ENCODE results near the gene KRT15. TPM values are rescaled to one million over a fixed set of nuclear protein-coding genes. Genes with fewer than 3 reads are reported as not detected.

Gene KRT15
- total and polyA plus RNA-seq, 10 of the 15 experiments (the other 5 are each of a cell fraction or from before 2014, with no cell fraction given): 0.06 to 0.17 TPM; not detected in 8

DNA sequence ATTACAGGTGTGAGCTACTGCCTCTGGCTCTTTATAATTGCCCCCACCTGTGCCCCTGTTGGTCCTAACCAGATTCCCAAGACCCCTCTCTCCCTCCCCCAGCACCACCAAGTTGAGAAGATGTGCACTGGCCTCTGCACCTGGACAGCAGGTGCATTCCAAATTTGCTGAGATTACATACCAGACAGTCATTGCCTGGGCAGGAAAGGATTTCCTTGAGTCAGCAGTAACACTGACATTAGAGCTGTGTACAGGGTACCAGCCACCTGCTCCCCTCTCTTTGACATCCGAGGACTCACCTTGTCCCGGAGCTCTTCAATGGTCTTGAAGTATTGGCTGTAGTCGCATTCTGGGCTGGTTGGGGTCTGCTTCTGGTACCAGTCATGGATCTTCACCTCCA is 659 bp downstream of the KRT15 start (continued):
- TF ChIP-seq, protein P1, sequence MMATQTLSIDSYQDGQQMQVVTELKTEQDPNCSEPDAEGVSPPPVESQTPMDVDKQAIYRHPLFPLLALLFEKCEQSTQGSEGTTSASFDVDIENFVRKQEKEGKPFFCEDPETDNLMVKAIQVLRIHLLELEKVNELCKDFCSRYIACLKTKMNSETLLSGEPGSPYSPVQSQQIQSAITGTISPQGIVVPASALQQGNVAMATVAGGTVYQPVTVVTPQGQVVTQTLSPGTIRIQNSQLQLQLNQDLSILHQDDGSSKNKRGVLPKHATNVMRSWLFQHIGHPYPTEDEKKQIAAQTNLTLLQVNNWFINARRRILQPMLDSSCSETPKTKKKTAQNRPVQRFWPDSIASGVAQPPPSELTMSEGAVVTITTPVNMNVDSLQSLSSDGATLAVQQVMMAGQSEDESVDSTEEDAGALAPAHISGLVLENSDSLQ (IDR thresholded peaks at IDR 0.05): no peak
- TF ChIP-seq POLR2A (IDR thresholded peaks at IDR 0.05; ENCODE audit: low read depth, low read length) (no peak), LARP7 (IDR thresholded peaks at IDR 0.05) (no peak), FOXK2 (IDR thresholded peaks at IDR 0.05) (no peak), ASH2L (IDR thresholded peaks at IDR 0.05; ENCODE audit: borderline replicate concordance, low read depth) (no peak), BHLHE40 (IDR thresholded peaks at IDR 0.05; ENCODE audit: borderline replicate concordance in 1 of 2, low read depth in 2 of 2, low read length in 1 of 2) (no peak), BCL11A (IDR thresholded peaks at IDR 0.05; ENCODE audit: low read depth, low read length) (no peak)
- TF ChIP-seq, protein P2, sequence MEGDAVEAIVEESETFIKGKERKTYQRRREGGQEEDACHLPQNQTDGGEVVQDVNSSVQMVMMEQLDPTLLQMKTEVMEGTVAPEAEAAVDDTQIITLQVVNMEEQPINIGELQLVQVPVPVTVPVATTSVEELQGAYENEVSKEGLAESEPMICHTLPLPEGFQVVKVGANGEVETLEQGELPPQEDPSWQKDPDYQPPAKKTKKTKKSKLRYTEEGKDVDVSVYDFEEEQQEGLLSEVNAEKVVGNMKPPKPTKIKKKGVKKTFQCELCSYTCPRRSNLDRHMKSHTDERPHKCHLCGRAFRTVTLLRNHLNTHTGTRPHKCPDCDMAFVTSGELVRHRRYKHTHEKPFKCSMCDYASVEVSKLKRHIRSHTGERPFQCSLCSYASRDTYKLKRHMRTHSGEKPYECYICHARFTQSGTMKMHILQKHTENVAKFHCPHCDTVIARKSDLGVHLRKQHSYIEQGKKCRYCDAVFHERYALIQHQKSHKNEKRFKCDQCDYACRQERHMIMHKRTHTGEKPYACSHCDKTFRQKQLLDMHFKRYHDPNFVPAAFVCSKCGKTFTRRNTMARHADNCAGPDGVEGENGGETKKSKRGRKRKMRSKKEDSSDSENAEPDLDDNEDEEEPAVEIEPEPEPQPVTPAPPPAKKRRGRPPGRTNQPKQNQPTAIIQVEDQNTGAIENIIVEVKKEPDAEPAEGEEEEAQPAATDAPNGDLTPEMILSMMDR (IDR thresholded peaks at IDR 0.05 in 2 of 3, conservative IDR thresholded peaks at IDR 0.05 in 1 of 3; ENCODE audit: control insufficient read depth in 2 of 3, extremely low read depth in 1 of 3, insufficient read depth in 1 of 3, low read depth in 3 of 3, low read length in 3 of 3): no peak

DNA sequence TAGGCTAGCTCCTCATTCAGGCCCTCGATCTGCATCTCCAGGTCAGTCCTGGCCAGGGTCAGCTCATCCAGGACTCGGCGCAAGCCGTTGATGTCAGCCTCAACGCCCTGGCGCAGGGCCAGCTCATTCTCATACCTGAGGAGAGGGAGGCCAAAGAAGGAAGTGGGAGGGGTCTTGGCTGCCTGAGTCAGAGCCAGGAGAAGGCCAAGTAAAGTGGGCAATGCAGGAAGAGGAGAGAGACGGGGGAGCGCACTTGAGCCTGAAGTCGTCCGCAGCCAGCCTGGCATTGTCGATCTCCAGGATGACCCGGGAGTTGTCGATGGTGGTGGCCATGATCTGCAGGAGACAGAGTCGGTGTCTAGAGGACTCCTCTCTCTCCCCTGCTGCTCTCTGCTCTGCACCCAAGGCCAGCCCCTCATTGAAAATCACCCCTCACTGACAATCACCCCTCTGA is 1.8 kb downstream of the KRT15 start:
- DNase-seq (ENCODE audit: low read depth, low spot score) (no peak), FAIRE-seq (no peak), ATAC-seq (no peak)
- no TSS peak for BruUV-seq (replicated peaks)
- H3K4me2 ChIP-seq (ENCODE audit: control insufficient read depth, insufficient read depth): no peak overlapping the region
- H3K4me3 ChIP-seq: no peak overlapping the region
- RAD21 ChIA-PET (ENCODE audit: unreplicated experiment): no interaction called here
- H2AFZ ChIP-seq (ENCODE audit: control insufficient read depth, low read depth, low read length): no peak overlapping the region
- intact Hi-C loops (cut with micrococcal nuclease; ENCODE audit: unreplicated experiment) (no loop called here), in situ Hi-C loops (cut with MboI) (no loop called here)
- CTCF ChIA-PET: interaction anchor here (1.5 kb wide), 1 partner anchor 32 kb away, joined by 4 read pairs; no protein-coding TSS in a partner anchor
- SMC1A ChIA-PET (ENCODE audit: uncharacterized antibody, unreplicated experiment): no interaction called here
- no peaks in the 10 kb centered on the region for H4K20me1 ChIP-seq (ENCODE audit: control insufficient read depth, insufficient read depth)
- H3K79me2 ChIP-seq (ENCODE audit: control insufficient read depth, insufficient read depth, low read length): no peaks in the 10 kb centered on the region
- 63% methylated on average over 14 of the region's 14 CpGs for WGBS (ENCODE audit: insufficient coverage, insufficient replicate concordance, low lambda C conversion rate, missing lambda C conversion rate)
- no peaks in the 10 kb centered on the region for H3K36me3 ChIP-seq (ENCODE audit: control insufficient read depth in 2 of 2, insufficient read depth in 2 of 2, low read length in 1 of 2)
- H3K4me1 ChIP-seq (ENCODE audit: control insufficient read depth, insufficient read depth, low read length): no peaks in the 10 kb centered on the region
- H3K9ac ChIP-seq (ENCODE audit: control insufficient read depth, insufficient read depth, low read length): no peak overlapping the region
- H3K9me3 ChIP-seq (replicated peaks; ENCODE audit: control insufficient read depth, insufficient read depth, low read length): no peaks in the 10 kb centered on the region
- POLR2A ChIA-PET: interaction anchor here (0.5 kb wide), 1 partner anchor 9 kb away, joined by 3 read pairs; no protein-coding TSS in a partner anchor
- H3K27me3 ChIP-seq (replicated peaks in 1 of 2; ENCODE audit: control insufficient read depth in 2 of 2, insufficient read depth in 2 of 2, low read length in 1 of 2): no peaks in the 10 kb centered on the region; a peak in 2 of 4 replicates
- H3K27ac ChIP-seq (ENCODE audit: control insufficient read depth, insufficient read depth): no peak overlapping the region
- TF ChIP-seq, protein P3, sequence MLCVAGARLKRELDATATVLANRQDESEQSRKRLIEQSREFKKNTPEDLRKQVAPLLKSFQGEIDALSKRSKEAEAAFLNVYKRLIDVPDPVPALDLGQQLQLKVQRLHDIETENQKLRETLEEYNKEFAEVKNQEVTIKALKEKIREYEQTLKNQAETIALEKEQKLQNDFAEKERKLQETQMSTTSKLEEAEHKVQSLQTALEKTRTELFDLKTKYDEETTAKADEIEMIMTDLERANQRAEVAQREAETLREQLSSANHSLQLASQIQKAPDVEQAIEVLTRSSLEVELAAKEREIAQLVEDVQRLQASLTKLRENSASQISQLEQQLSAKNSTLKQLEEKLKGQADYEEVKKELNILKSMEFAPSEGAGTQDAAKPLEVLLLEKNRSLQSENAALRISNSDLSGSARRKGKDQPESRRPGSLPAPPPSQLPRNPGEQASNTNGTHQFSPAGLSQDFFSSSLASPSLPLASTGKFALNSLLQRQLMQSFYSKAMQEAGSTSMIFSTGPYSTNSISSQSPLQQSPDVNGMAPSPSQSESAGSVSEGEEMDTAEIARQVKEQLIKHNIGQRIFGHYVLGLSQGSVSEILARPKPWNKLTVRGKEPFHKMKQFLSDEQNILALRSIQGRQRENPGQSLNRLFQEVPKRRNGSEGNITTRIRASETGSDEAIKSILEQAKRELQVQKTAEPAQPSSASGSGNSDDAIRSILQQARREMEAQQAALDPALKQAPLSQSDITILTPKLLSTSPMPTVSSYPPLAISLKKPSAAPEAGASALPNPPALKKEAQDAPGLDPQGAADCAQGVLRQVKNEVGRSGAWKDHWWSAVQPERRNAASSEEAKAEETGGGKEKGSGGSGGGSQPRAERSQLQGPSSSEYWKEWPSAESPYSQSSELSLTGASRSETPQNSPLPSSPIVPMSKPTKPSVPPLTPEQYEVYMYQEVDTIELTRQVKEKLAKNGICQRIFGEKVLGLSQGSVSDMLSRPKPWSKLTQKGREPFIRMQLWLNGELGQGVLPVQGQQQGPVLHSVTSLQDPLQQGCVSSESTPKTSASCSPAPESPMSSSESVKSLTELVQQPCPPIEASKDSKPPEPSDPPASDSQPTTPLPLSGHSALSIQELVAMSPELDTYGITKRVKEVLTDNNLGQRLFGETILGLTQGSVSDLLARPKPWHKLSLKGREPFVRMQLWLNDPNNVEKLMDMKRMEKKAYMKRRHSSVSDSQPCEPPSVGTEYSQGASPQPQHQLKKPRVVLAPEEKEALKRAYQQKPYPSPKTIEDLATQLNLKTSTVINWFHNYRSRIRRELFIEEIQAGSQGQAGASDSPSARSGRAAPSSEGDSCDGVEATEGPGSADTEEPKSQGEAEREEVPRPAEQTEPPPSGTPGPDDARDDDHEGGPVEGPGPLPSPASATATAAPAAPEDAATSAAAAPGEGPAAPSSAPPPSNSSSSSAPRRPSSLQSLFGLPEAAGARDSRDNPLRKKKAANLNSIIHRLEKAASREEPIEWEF (IDR thresholded peaks at IDR 0.05; ENCODE audit: insufficient replicate concordance, low read depth, low read length): no peak
- TF ChIP-seq, protein P4, sequence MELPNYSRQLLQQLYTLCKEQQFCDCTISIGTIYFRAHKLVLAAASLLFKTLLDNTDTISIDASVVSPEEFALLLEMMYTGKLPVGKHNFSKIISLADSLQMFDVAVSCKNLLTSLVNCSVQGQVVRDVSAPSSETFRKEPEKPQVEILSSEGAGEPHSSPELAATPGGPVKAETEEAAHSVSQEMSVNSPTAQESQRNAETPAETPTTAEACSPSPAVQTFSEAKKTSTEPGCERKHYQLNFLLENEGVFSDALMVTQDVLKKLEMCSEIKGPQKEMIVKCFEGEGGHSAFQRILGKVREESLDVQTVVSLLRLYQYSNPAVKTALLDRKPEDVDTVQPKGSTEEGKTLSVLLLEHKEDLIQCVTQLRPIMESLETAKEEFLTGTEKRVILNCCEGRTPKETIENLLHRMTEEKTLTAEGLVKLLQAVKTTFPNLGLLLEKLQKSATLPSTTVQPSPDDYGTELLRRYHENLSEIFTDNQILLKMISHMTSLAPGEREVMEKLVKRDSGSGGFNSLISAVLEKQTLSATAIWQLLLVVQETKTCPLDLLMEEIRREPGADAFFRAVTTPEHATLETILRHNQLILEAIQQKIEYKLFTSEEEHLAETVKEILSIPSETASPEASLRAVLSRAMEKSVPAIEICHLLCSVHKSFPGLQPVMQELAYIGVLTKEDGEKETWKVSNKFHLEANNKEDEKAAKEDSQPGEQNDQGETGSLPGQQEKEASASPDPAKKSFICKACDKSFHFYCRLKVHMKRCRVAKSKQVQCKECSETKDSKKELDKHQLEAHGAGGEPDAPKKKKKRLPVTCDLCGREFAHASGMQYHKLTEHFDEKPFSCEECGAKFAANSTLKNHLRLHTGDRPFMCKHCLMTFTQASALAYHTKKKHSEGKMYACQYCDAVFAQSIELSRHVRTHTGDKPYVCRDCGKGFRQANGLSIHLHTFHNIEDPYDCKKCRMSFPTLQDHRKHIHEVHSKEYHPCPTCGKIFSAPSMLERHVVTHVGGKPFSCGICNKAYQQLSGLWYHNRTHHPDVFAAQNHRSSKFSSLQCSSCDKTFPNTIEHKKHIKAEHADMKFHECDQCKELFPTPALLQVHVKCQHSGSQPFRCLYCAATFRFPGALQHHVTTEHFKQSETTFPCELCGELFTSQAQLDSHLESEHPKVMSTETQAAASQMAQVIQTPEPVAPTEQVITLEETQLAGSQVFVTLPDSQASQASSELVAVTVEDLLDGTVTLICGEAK (IDR thresholded peaks at IDR 0.05; ENCODE audit: borderline replicate concordance): no peak
- no peak for TF ChIP-seq NBN (IDR thresholded peaks at IDR 0.05)

Data from GM12878 (cell line).